T47D (cell line): ENCODE measurements around the gene EPN1.

Experiments
- DNase-seq, 2 experiments: peaks; one replicate each; pipeline versions ENCODE4 v3.0.0 to v3.0.0-alpha.2; 2011 to 2012; ENCODE audit warnings: low read depth in 1 of 2, low spot score in 1 of 2
- JUND ChIP-seq: IDR thresholded peaks from 2 replicates; pipeline ENCODE4 v1.6.1; 2012; ENCODE audit warnings: low read depth
- in situ Hi-C: cut with HindIII; loops from 2 replicates; pipeline ENCODE4 v1.10.0; 2016; ENCODE audit warnings: low sequenced_read_pairs, low pct_unique_long_range_greater_than_20kb

Gene EPN1

GRCh38 chr19:55658846-55659459 is 16.1 kb upstream of the EPN1 start:
- in situ Hi-C loops, result no loop called here

GRCh38 chr19:55659822-55660221 is 15.2 kb upstream of the EPN1 start:
- in situ Hi-C loops, result no loop called here
- no peak for DNase-seq
- no peak for TF ChIP-seq JUND

More at GRCh38 chr19:55658846-55659459, 16.1 kb upstream of the EPN1 start:
- no peak for DNase-seq
- no peak for TF ChIP-seq JUND

GRCh38 chr19:55660404-55660803 is 14.6 kb upstream of the EPN1 start:
- TF ChIP-seq JUND, result no peak
- DNase-seq, result no peak
- in situ Hi-C loops, result no loop called here

- TF ChIP-seq JUND, result no peak
- no peak for DNase-seq
- in situ Hi-C loops, result no loop called here
Measured at GRCh38 chr19:55660991-55661390, 14.0 kb upstream of the EPN1 start.

GRCh38 chr19:55661826-55662225 is 13.2 kb upstream of the EPN1 start:
- no peak for DNase-seq
- in situ Hi-C loops, result no loop called here
- no peak for TF ChIP-seq JUND

GRCh38 chr19:55663846-55664536 is 11.0 kb upstream of the EPN1 start:
- no peak for TF ChIP-seq JUND
- DNase-seq, result no peak
- in situ Hi-C loops, result no loop called here

- in situ Hi-C loops, result no loop called here
- DNase-seq, result no peak
- TF ChIP-seq JUND, result no peak
Measured at GRCh38 chr19:55666343-55667005, 8.6 kb upstream of the EPN1 start.

- no peak for TF ChIP-seq JUND
- DNase-seq, result no peak
- in situ Hi-C loops, result no loop called here
Measured at GRCh38 chr19:55667006-55667381, 8.0 kb upstream of the EPN1 start.

GRCh38 chr19:55667511-55667910 is 7.5 kb upstream of the EPN1 start:
- TF ChIP-seq JUND, result no peak
- DNase-seq, result no peak
- in situ Hi-C loops, result no loop called here

GRCh38 chr19:55667958-55668357 is 7.1 kb upstream of the EPN1 start:
- no peak for TF ChIP-seq JUND
- in situ Hi-C loops, result no loop called here

GRCh38 chr19:55668603-55669348 is 6.2 kb upstream of the EPN1 start:
- in situ Hi-C loops, result no loop called here
- no peak for TF ChIP-seq JUND

More at GRCh38 chr19:55667958-55668357, 7.1 kb upstream of the EPN1 start:
- no peak for DNase-seq

GRCh38 chr19:55669418-55670279 is 5.4 kb upstream of the EPN1 start:
- TF ChIP-seq JUND, result no peak
- in situ Hi-C loops, result no loop called here

More at GRCh38 chr19:55668603-55669348, 6.2 kb upstream of the EPN1 start:
- no peak for DNase-seq

More at GRCh38 chr19:55669418-55670279, 5.4 kb upstream of the EPN1 start:
- no peak for DNase-seq
